ENCODE results near the gene UNCX.
A peak's percentile ranks its signal among the peaks of the same experiment; 100 is the strongest.

The UNCX gene

GRCh38 chr7:1233333-1234048 is 819 bp downstream of the UNCX start:
- DNase-seq = peak; percentile 58

- DNase-seq = no peak
These were observed 1.6 kb downstream of the UNCX start for GRCh38 chr7:1234049-1234880.

DNA sequence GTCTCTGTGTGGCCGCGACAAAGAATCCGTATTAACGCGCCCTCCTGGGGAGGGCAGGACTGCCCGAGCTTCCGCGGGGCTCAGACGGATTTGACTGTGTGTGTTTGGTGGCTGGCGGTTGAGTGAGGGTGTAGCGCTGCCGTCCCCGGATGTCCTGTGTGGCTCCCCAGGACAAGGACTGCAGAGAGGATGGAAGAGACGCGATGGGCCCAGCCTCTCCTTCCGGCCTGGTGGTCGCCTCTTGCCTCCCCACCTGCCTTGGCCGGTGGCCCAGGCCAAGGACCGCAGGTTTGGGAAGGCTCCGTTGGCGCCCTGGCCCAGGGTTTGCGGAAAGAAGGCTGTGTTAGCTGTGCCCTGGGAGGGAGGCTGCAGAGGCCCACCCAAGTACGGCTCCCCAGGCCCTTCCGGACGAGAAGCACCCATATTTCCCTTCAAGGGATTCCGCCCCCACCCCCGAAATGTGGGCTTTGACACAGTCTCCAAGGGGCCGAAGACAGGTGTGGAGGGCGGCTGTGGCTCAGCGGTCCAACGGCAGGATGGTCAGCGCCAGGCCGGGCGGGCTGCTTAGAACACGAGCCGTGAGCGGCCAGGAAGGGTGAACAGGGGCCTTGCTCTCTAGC is 2.3 kb downstream of the UNCX start:
- no peak for DNase-seq

DNA sequence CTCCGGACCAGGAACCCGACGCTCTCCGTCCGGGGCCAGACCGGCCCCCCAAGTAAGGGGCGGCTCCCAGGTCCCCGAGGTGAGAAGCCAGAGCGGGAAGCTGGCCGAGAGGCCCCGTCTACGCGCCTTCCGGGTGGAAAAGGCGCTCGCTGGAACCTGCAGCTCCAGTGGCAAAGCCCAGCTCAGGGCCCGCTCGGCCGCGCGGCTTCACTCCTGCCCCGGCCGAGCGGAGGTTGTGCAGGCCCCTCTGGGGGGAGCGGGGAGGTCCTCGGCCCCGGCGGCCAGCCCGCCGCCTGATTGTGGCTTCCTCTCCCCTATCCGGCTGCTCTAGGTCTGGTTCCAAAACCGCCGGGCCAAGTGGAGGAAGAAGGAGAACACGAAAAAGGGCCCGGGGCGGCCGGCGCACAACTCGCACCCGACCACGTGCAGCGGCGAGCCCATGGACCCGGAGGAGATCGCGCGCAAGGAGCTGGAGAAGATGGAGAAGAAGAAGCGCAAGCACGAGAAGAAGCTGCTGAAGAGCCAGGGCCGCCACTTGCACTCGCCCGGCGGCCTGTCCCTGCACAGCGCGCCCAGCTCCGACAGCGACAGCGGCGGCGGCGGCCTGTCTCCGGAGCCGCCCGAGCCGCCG is 2.9 kb downstream of the UNCX start:
- DNase-seq = no peak

GRCh38 chr7:1236132-1236661 is 3.5 kb downstream of the UNCX start:
- no peak for DNase-seq

DNA sequence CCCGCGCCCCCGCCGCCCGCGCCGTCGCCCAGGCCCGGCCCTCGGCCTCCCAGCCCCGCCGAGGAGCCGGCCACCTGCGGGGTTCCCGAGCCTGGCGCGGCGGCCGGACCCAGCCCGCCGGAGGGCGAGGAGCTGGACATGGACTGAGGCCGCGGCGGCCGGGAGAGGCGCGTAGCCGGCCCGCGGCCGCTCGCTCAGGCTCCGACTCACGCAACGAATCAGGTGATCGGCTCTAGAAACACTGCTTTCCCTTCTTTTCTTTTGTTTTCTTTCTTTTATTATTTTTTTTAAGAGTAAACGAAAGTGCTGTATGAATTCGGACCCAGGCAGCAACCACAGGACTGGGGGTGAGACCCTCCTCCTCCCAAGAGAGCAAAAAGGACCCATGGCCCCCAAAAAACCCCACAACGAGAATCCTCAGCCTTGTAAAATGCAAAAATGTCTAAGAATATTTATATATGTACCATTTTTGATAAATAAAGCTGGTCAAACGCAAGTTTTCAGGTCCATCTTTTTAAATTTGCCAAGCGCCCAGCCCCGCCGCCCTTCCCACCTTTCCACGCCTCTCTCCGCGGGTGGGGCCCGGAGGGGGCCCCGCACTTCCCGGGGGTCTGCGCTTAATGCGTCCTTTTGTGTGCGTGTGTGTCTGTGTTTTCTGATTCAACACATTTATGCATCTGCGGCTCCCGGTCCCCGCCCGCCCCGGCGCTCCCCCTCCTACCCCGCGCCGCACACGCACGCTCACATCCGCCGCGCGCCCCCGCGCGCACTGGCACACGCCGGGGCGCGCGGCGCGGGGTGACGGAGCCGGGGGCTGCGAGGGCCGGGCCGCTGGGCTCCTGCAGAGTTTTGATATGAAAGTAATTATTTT is 4.4 kb downstream of the UNCX start:
- no peak for DNase-seq

GRCh38 chr7:1237704-1238255 is 5.1 kb downstream of the UNCX start:
- no peak for DNase-seq

DNA sequence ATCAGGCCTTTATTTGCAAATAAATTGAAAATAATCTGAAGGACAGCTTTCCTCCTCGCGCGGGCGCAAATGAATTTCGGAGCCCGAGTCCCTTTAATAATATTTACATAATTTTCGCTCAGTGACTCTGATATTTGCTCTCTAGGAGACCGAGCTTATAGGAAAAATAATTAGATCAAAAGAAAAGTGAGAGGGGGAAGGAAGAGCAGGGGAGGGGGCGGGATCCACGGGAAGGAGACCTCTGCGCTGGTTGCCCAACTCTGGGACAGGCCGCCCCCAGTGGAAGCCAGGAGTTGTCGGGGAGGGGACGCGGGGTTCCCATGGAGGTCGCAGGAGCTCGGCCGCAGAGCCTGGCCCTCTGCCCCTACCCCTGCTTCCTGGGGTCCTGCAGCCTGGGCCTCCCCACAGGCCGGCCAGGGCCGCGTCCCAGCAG is 5.8 kb downstream of the UNCX start:
- no peak for DNase-seq

- DNase-seq = no peak
These were observed 6.5 kb downstream of the UNCX start for GRCh38 chr7:1238931-1239802.

DNA sequence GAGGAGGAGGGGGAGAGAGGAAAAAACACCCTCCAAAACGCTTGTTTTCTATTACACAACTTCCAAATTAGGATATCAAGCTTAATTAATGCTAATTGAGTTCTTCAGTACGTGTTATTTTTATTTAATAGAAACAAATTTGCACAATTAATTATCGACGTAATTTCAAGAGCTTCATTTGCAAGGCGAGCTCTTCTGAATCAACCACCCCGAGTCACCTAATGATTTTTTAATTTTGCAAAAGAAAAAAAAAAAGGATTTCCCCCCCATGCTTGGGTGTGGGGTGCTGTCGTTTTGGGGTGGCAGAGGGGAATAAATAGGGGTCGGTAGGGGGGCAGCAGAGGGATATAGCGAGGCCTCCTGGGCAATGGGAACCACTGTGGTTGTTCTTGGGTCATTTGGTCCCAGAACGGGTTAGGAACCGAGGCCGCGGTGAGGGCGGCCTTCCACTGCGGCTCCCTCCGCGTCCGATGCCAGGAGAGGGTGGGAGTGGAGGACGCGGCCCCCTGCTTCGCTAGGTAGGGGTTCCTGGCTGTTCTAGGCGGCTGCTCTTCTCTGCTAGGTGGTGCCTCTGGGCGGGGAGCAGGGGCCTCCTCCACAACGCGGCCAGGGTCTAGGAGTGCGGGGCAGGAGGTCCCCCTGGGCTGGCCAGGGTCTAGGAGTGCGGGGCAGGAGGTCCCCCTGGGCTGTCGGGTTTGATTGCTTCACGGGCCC is 7.3 kb downstream of the UNCX start:
- no peak for DNase-seq

- DNase-seq = no peak
These were observed 8.0 kb downstream of the UNCX start for GRCh38 chr7:1240517-1241257.

- DNase-seq = no peak
These were observed 8.6 kb downstream of the UNCX start for GRCh38 chr7:1241258-1241602.

- no peak for DNase-seq
These were observed 9.1 kb downstream of the UNCX start for GRCh38 chr7:1241603-1242255.

- no peak for DNase-seq
These were observed 9.6 kb downstream of the UNCX start for GRCh38 chr7:1242256-1242605.

- no peak for DNase-seq
These were observed 10.1 kb downstream of the UNCX start for GRCh38 chr7:1242606-1243289.

DNA sequence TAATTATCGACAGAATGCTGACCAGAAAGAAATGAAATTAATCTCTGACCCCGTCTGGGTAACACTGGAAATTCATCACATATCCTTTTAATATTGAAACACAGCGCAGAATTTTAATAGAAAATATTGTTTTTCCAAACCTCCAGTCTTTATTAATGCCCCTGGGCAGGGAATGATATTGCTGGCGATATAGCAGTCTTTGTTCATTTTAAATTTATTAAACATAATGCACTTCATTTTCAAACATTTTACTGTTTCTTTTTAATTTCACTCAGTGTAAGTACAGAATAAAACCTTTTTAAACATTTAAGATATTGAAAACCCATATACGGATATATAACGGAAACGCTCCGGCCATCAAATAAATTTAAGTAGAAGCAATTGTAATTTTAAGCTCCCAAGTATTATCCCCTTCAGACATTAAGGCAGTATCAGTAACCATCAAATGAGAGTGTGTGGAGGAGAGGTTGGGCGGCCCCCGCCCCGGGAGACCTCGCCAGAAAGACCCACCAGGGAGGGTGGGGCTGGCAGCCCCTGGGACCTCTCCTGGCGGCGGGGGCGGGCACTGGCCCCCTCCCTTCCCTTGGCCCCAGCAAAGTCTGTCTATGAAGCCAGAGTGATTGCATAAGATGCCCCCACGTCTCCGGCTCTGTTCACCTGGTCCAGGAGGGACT is 10.8 kb downstream of the UNCX start:
- no peak for DNase-seq

DNA sequence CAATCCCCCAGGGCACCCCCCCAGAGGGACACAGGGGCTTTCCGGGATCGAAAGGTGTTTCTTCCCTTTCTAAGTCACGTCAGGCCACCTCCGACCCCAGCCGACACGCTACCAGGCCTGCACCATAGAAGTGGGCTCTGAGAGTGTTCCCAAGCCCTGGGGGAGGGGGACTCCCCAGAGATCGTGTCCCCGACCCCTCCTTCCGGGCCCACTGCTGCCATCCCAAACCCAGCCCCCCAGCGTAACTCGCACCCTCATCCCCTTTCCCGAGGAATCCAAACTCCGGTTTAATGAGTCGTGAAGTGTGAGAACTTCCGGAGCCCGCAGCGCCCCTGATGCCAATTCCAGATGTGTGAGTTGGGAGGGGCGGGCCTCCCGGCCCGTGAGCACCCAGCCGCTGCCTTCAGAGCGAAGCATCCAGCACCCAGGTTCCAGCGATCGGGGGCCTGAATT is 11.3 kb downstream of the UNCX start:
- DNase-seq = no peak
